IPS DF 19.7 (cell line): Measurements from ENCODE around the gene CORO1A.
"Not testable (repeated sequence)": the region's sequence is repeated elsewhere in the genome, so short reads cannot be mapped to it uniquely, and the experiment has no call there.

Experiments
- DNase-seq: peaks from one replicate; pipeline ENCODE4 v3.0.0-alpha.2; 2013; ENCODE audit warnings: low read depth, low spot score

CORO1A gene

DNA sequence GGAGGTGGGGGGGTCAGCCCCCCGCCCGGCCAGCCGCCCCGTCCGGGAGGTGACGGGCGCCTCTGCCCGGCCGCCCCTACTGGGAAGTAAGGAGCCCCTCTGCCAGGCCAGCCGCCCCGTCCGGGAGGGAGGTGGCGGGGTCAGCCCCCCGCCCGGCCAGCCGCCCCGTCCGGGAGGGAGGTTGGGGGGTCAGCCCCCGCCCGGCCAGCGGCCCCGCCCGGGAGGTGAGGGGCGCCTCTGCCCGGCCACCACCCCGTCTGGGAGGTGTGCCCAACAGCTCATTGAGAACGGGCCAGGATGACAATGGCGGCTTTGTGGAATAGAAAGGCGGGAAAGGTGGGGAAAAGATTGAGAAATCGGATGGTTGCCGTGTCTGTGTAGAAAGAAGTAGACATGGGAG lies 13.3 kb upstream of the CORO1A start:
- DNase-seq: not testable (repeated sequence)

DNA sequence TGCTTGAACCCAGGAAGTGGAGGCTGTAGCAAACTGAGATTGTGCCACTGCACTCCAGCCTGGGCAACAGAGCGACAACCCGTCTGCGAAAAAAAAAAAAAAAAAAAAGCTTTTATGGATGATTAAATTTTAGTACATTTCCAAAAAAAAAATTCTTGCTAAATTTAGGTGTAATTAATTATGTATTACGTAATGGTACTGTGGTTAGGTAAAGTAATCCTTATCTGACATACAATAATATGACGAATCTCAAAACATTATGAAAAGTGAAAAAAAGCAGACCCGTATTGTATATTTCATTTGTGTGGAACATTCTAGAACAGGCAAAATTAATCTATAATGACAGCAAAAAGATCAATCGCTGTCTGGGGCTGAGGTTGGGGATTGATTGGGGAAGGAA lies 10.3 kb upstream of the CORO1A start:
- no peak for DNase-seq

DNA sequence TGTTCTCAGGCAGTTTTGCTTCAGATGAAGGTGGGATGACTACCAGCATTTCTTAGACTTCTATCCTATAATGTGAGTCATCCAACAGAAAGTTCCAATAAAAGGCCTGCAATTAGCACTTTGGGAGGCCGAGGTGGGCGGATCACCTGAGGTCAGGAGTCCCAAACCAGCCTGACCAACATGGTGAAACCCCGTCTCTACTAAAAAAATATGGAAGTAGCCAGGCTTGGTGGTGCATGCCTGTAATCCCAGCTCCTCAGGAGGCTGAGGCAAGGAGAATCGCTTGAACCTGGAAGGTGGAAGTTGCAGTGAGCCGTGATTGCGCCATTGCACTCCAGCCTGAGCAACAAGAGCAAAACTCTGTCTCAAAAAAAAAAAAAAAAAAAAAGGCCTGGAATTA lies 6.5 kb upstream of the CORO1A start:
- DNase-seq: not testable (repeated sequence)

DNA sequence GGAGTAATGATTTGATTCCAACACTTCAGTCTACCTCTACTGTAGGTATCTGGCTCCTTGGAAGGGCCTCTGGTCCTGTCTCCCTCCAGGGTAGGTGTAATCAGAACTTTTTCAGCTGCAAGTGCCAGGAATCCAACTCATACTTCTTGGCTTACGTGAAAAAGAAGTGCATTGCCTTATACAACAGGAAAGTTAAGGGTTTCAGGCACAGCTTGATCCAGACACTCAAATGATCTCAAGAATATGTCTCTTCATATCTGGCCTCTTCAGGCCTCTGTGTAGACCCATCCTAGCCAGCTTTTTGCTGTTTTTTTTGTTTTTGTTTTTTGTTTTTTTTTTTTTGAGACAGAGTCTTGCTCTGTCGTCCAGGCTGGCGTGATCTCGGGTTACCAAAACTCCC lies 4.2 kb upstream of the CORO1A start:
- DNase-seq: no peak

DNA sequence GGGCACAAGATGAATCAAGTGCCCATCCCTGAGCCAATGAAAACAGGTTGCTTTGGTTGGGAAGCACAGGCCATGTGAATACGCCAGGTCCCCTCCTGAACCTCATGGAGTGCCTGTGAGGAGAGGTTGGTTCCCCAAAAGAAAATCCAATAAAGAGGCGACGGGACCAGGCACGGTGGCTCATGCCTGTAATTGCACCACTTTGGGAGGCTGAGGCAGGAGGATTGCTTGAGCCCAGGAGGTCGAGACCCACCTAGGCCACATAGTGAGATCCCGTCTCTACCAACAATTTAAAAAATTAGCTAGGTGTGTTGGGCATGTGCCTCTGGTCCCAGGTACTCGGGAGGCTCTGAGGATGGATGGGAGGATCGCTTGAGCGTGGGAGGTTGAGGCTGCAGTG lies 3.5 kb upstream of the CORO1A start:
- DNase-seq: no peak

DNA sequence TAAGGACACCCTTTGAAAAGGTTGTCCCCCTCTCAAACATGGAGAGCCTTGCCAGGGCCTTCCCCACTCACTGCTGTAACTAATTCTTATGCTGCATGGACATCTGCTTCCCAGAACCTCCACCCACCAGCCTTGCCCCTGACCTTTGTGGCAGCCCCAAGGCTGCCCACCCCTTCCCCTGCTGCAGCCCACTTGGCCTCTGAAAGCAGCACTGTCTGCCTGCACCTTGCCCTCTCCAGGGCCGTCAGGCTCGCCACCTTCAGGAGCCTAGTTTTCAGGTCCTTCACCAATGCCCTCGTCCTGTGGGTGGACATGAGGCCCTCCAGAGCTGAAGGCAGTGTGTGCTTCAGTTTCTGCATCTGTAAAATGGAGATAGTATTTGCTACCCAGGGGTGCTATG lies 2.7 kb upstream of the CORO1A start:
- DNase-seq: no peak

DNA sequence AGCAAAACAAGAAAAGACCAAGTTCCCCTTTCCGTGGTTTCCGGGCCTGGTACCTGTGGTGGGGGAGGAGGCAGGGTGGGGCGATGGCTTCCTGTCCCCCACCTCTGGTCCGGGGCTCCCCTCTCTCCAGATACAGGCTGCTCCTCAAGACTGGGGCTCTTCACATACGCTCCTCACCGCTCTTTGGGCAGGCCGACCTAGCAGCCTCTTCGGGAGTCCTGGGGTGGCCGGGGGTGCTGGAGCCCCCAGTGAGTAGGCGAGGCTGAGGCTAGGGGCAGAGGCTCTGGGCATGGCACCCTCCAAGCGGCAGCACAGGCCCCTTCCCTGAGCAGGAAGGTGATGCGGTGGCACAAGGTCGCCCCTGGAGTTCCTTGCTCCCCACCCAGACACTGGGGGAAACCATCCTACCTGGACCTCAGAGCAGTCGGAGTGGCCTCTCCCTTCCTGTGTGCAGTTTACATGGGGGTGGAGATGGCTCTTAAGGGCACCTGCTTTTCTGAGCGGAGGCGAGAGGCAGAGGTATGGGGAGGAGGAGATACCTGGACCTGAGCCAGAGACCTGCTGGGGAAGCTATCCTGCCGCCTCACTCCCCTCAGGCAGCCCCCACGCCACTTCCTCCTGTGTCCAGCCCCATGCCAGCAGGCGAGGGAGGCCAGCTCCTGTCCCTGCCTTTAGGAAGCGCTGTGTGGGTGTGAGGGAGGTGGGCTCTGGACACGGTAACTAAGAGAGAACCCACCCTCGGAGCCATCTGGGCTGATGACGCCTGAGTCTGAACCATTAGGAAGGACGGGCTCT lies 891 bp downstream of the CORO1A start:
- no peak for DNase-seq

DNA sequence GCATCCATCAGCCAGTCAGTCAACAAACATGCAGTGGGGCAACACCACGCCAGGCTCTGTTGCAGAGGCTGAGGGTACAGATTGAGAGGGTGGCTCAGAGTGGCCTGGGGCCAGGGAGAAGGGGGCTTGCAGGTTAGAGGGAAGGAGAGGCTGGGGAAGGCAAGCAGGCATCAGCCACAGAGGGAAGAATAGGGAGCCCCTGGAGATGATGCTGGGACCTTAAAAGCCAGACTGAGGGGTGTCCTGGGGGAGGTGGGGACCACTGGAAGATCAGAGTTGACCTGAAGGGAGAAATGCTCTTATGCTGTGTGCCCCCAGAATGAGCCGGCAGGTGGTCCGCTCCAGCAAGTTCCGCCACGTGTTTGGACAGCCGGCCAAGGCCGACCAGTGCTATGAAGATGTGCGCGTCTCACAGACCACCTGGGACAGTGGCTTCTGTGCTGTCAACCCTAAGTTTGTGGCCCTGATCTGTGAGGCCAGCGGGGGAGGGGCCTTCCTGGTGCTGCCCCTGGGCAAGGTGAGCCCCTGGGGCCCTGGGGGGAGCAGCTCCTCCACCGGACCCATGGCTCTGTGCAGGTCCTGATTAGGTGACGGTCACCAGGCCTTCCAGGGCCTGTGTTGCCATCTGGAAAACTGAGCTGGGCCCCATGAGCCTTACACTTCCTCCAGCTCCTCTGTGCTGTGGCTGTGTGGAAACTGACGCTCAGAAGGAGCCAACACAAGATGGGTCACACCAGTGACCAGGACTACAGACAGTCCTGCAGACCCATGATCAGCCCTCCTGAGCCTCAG lies 1.7 kb downstream of the CORO1A start:
- no peak for DNase-seq

DNA sequence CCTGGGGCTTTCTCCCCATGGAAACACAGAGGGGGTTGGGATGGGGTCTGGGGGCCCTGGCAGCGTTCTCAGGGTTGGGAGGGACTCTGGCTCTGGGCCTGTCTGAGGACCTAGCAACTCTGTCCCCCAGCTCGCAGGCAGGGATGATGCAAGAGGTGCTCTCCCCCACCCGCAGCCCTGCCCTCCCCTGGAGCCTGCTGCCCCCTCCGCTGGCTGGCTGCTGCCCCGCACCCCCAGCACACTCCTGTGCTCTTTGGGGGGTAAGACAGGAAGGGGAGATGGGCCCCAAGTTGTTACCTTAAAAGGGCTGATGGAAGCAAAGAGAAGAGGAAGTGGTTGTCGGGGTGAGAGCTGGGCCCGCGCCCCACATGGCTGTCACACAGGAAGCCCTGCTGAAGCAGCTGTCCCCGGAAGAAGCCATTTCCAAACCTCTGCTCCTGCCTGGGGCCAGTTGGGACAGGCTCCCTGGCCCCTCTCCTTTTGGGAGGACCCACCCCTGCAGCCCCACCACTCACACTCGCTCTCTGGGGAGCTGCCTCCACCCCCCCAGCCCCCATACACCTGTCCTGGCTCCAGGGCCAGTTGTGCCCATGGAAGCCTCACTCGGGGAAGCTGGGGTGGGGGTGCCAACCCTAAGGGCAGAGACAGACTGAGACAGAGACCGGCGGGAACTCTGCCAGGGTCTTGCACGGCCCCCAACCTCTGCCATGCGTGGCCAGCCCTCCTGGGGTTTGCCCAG lies 2.5 kb downstream of the CORO1A start:
- DNase-seq: no peak

DNA sequence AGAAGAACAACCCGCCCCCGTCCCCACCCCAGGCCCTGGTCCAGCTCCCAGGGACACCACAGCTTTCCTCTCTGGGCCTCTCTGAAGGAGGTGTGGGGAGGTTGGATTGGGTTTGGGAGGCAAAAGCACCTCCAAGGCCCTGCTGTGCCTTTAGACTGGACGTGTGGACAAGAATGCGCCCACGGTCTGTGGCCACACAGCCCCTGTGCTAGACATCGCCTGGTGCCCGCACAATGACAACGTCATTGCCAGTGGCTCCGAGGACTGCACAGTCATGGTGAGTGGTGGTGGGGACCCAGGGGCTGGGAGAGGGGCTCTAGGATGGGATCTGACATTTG lies 3.0 kb downstream of the CORO1A start:
- no peak for DNase-seq

DNA sequence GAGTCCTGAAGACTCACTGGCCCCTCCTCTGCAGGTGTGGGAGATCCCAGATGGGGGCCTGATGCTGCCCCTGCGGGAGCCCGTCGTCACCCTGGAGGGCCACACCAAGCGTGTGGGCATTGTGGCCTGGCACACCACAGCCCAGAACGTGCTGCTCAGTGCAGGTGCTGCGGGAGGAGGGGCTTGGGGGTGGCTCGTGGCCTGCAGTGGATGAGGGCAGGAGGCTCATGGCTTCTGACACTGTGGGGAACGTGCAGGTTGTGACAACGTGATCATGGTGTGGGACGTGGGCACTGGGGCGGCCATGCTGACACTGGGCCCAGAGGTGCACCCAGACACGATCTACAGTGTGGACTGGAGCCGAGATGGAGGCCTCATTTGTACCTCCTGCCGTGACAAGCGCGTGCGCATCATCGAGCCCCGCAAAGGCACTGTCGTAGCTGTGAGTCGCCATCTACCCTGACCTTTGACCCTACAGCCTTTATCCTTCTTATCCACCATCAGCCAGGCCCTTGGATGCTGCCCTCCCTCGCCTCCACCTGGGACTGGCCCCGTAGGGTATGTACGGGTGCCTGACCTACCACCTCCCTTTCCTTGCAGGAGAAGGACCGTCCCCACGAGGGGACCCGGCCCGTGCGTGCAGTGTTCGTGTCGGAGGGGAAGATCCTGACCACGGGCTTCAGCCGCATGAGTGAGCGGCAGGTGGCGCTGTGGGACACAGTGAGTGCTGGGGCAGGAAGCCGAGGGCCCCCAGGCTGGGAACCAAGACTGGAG lies 3.6 kb downstream of the CORO1A start:
- no peak for DNase-seq

DNA sequence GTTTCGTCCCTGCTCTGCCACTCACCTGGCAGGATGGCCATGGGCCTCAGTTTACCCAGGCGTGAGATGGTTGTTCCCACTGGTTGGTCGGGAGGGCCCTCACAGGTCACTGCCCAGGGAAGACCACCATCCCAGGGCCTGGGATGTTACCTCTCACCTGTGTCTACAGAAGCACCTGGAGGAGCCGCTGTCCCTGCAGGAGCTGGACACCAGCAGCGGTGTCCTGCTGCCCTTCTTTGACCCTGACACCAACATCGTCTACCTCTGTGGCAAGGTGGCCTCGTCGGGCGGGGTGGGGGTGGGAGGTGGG lies 4.1 kb downstream of the CORO1A start:
- DNase-seq: no peak

DNA sequence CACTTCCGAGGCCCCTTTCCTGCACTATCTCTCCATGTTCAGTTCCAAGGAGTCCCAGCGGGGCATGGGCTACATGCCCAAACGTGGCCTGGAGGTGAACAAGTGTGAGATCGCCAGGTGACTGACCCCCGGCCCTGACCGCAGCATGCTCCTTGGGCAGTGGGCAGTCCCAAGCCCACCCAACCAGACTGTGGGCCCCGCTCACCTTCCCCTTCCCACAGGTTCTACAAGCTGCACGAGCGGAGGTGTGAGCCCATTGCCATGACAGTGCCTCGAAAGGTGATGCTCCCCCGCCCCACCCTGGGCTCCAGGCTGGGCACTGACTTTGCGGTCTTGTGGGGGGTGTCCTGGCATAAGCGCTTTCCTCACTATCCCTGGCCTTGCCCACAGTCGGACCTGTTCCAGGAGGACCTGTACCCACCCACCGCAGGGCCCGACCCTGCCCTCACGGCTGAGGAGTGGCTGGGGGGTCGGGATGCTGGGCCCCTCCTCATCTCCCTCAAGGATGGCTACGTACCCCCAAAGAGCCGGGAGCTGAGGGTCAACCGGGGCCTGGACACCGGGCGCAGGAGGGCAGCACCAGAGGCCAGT lies 4.7 kb downstream of the CORO1A start:
- no peak for DNase-seq

DNA sequence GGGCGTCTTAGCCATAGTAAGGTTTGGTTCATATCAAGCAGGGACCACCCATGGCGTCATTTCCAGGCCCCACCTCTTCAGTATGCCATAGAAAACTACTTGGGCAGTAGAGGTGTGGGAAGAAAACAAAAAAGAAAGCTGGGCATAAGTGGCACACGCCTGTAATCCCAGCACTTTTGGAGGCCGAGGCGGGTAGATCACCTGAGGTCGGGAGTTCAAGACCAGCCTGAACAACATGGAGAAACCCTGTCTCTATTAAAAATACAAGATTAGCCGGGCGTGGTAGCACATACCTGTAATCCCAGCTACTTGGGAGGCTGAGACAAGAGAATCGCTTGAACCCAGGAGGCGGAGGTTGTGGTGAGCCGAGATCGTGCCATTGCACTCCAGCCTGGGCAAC lies 7.8 kb downstream of the CORO1A start:
- DNase-seq: not testable (repeated sequence)

DNA sequence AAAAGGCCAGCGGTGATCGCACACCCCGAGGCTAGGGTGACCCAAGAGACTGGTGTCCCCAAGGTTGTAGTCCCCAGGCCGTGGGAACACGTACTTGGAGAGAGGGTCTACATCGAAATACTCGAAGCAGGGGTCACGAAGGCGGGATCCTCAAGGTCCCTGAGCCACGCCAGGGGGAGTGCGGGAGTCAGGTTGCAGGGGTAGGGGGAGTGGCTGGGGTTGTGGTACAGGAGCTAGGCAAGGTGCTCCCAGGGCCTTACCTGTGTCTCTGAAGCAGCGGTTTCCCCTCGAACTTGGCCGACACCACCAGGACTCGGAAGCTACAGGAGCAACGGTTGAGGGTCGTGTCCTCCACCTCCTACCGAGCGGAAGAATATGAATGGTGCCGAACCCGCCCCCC lies 9.7 kb downstream of the CORO1A start:
- not testable (repeated sequence) for DNase-seq

DNA sequence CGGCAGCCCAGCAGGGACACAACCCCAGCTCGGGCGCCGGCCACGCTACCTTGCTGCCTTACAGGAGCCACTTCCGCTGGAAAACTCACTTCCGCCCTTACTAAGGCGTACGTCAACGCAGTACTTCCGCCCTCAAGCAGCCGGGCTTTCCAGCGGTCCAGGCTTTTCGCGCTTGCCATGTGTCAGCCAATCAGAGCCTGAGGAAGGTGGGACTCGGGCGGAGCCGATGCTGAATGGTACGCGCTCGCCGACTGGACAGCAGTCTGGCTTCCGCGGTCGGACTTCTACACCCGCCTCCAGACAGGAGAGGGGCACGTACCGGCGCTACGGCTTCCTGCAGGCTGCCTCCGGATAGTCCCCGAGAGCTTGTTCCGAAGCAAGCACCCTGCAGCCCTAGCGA lies 10.2 kb downstream of the CORO1A start, which contains the start of the genes BOLA2B and SLX1A:
TSS of gene BOLA2B (minus strand) at position 52 of the 400 bp plus-strand sequence. CDS start 71 bp downstream, outside the sequence.
TSS of gene SLX1A (plus strand) at position 261 of the 400 bp plus-strand sequence. CDS start 210 bp downstream, outside the sequence.
- DNase-seq: not testable (repeated sequence)

DNA sequence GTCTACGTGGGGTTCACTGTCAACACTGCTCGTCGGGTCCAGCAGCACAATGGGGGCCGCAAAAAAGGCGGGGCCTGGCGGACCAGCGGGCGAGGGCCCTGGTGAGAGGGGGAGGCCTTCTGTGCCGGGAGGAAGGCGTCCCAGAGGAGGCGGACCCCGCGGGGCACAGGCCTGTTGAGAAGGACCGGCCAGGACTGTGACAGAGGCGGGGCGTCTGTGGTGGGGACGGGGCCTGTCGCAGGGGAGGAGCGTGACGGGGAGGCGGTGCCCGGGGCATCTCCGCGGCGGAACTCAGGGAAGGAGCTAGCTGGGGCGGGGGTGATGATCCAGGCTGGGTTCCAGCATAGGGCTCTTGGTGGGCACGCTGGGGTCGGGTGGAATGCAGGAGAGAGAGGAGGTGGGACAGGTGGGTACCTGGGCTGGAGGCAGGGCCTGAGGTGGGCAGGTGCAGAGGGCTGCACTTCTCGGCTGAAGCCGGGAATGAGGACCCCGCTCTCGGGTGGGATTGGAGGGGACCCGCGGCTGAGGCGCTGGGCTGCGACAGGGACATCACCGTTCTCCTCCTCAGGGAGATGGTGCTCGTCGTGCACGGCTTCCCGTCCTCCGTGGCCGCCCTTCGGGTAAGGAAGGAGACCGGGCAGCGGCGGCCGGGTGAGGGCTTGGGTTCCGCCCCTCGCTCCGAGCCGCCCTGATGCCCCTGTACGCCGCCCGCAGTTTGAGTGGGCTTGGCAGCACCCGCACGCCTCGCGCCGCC lies 10.9 kb downstream of the CORO1A start:
- not testable (repeated sequence) for DNase-seq

DNA sequence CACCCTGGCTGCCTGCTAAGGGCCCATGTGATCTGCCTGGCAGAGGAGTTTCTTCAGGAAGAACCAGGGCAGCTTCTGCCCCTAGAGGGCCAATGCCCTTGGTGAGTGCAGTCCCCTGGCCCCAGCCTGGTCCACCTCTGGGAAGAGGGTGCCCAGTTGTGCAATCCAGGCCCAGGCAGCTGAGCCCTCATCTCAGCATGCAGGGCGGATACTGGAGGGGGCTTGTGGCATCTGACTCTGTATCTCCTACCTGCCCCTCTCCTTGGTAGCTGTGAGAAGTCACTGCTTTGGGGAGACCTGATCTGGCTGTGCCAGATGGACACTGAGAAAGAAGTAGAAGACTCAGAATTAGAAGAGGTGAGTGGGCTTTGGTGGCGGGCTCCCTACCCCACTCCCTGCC lies 13.6 kb downstream of the CORO1A start:
- not testable (repeated sequence) for DNase-seq

DNA sequence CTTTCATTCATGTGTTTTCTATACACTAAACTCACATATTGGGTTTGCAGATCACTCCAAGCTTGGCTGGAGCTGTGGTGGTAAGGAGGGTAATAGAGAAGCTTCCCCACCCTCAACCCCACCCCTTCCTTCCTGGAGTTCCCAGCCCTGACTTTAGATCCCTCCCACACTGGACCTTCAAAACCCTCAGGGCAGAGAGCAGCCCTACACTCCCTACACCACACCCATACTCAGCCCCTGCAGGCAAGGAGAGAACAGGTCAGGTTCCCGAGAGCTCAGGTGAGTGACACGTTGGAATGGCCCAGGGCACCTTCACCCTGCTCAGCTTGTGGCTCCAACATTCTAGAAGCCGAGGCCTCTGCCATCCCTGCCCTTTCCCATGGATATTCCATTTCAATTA lies 15.6 kb downstream of the CORO1A start, which contains the start of gene SULT1A3:
TSS of gene SULT1A3 (plus strand) at position 207 of the 400 bp plus-strand sequence. CDS start 1,474 bp downstream, outside the sequence.
- not testable (repeated sequence) for DNase-seq
